HG03025 (cell line): ENCODE measurements around the gene CCDC144A.
A peak's percentile ranks its signal among the peaks of the same experiment; 100 is the strongest.
"Not testable (repeated sequence)": the region's sequence is repeated elsewhere in the genome, so short reads cannot be mapped to it uniquely, and the experiment has no call there.

Experiments used
- ATAC-seq: cut with Tn5 transposase; IDR thresholded peaks from one replicate; pipeline ENCODE4 v1.9.1; 2021; ENCODE audit warnings: mild to moderate bottlenecking, moderate library complexity; ENCODE audit not compliant: unreplicated experiment, low FRiP score

The CCDC144A gene

GRCh38 chr17:16689731-16690281 lies at the start of gene CCDC144A:
CCDC144A (plus strand) TSS chr17:16690241; CDS start chr17:16690401, 160 bp downstream.
- ATAC-seq: not testable (repeated sequence)

GRCh38 chr17:16649585-16649984 lies 40.5 kb upstream of the CCDC144A start:
- no peak for ATAC-seq

GRCh38 chr17:16652252-16652651 lies 37.8 kb upstream of the CCDC144A start:
- ATAC-seq: no peak

- no peak for ATAC-seq
Observed at GRCh38 chr17:16652847-16653366, 37.1 kb upstream of the CCDC144A start.

- peak; percentile 93 for ATAC-seq
Observed at GRCh38 chr17:16653367-16654041, 36.5 kb upstream of the CCDC144A start, which contains the start of gene ZNF624. ZNF624 (minus strand) TSS chr17:16653850.

- no peak for ATAC-seq
Observed at GRCh38 chr17:16661217-16661616, 28.8 kb upstream of the CCDC144A start.

- ATAC-seq: no peak
Observed at GRCh38 chr17:16662936-16663335, 27.1 kb upstream of the CCDC144A start.

- not testable (repeated sequence) for ATAC-seq
Observed at GRCh38 chr17:16666553-16666906, 23.5 kb upstream of the CCDC144A start.

GRCh38 chr17:16666907-16667636 lies 23.0 kb upstream of the CCDC144A start:
- ATAC-seq: not testable (repeated sequence)

GRCh38 chr17:16676676-16677268 lies 13.3 kb upstream of the CCDC144A start:
- no peak for ATAC-seq

- ATAC-seq: not testable (repeated sequence)
Observed at GRCh38 chr17:16683290-16684138, 6.5 kb upstream of the CCDC144A start.

- ATAC-seq: not testable (repeated sequence)
Observed at GRCh38 chr17:16686019-16686418, 4.0 kb upstream of the CCDC144A start.

GRCh38 chr17:16687151-16687550 lies 2.9 kb upstream of the CCDC144A start:
- ATAC-seq: not testable (repeated sequence)

GRCh38 chr17:16690447-16690846 lies 406 bp downstream of the CCDC144A start:
- not testable (repeated sequence) for ATAC-seq

- ATAC-seq: not testable (repeated sequence)
Observed at GRCh38 chr17:16697603-16698002, 7.6 kb downstream of the CCDC144A start.

GRCh38 chr17:16745492-16746203 lies 55.6 kb downstream of the CCDC144A start:
- not testable (repeated sequence) for ATAC-seq

GRCh38 chr17:16746571-16746970 lies 56.5 kb downstream of the CCDC144A start:
- ATAC-seq: not testable (repeated sequence)

- not testable (repeated sequence) for ATAC-seq
Observed at GRCh38 chr17:16750515-16750914, 60.5 kb downstream of the CCDC144A start.

GRCh38 chr17:16751224-16751923 lies 61.3 kb downstream of the CCDC144A start:
- not testable (repeated sequence) for ATAC-seq
